Measurements from ENCODE around the gene RANBP6. TPM values are rescaled to one million over a fixed set of nuclear protein-coding genes. Genes with fewer than 3 reads are reported as not detected.

The RANBP6 gene
- total and polyA plus RNA-seq, 2 donors (not counting 1 experiment from before 2014, with no cell fraction given): 14.2 to 24.9 TPM

- Histone ChIP-seq H2AFZ (ENCODE audit: low read length) (no peak overlapping the region), H4K20me1 (ENCODE audit: control insufficient read depth, extremely low read depth, insufficient read depth, low read length) (no peaks in the 10 kb centered on the region), H3K4me2 (ENCODE audit: extremely low read depth, insufficient read depth, low read length) (no peak overlapping the region), H3K4me3 (replicated peaks in 1 of 4; ENCODE audit: control extremely low read depth in 1 of 4, insufficient read depth in 1 of 4, low read depth in 3 of 4, low read length in 4 of 4) (no peak overlapping the region), H3K9me3 (ENCODE audit: control insufficient read depth, insufficient read depth, low read depth, low read length) (no peaks in the 10 kb centered on the region), H3K9ac (ENCODE audit: insufficient read depth, low read length) (no peak overlapping the region), H3K79me2 (ENCODE audit: control insufficient read depth, insufficient read depth, low read length) (no peaks in the 10 kb centered on the region), H3K36me3 (ENCODE audit: control insufficient read depth, insufficient read depth, low read length) (no peaks in the 10 kb centered on the region), H3K4me1 (ENCODE audit: control insufficient read depth, extremely low read depth, insufficient read depth, low read length) (no peaks in the 10 kb centered on the region), H3K27me3 (ENCODE audit: control insufficient read depth, insufficient read depth, low read length) (no peaks in the 10 kb centered on the region), H3K27ac (ENCODE audit: insufficient read depth, low read length) (no peak overlapping the region)
- no peak for DNase-seq (ENCODE audit: low read depth in 2 of 2)
- TF ChIP-seq CTCF (conservative IDR thresholded peaks at IDR 0.05 in 1 of 2, IDR thresholded peaks at IDR 0.05 in 1 of 2; ENCODE audit: low read depth in 1 of 2, low read length in 2 of 2): no peak
- no peak for TF ChIP-seq EZH2 (IDR thresholded peaks at IDR 0.05; ENCODE audit: low read length, missing control alignments)
Observed at GRCh38 chr9:6036391-6036790, 21.0 kb upstream of the RANBP6 start.

GRCh38 chr9:6034954-6035353 lies 19.5 kb upstream of the RANBP6 start:
- H3K36me3 ChIP-seq (ENCODE audit: control insufficient read depth, insufficient read depth, low read length): no peaks in the 10 kb centered on the region
- H3K4me1 ChIP-seq (ENCODE audit: control insufficient read depth, extremely low read depth, insufficient read depth, low read length): no peaks in the 10 kb centered on the region
- no peak overlapping the region for H3K4me3 ChIP-seq (replicated peaks in 1 of 4; ENCODE audit: control extremely low read depth in 1 of 4, insufficient read depth in 1 of 4, low read depth in 3 of 4, low read length in 4 of 4)
- no peaks in the 10 kb centered on the region for H3K9me3 ChIP-seq (ENCODE audit: control insufficient read depth, insufficient read depth, low read depth, low read length)
- peaks cover 3% of the 10 kb centered on the region for H3K27me3 ChIP-seq (ENCODE audit: control insufficient read depth, insufficient read depth, low read length)
- TF ChIP-seq EZH2 (IDR thresholded peaks at IDR 0.05; ENCODE audit: low read length, missing control alignments): no peak
- no peak for DNase-seq (ENCODE audit: low read depth in 2 of 2)
- no peaks in the 10 kb centered on the region for H3K79me2 ChIP-seq (ENCODE audit: control insufficient read depth, insufficient read depth, low read length)
- H2AFZ ChIP-seq (ENCODE audit: low read length): no peak overlapping the region
- no peak overlapping the region for H3K27ac ChIP-seq (ENCODE audit: insufficient read depth, low read length)
- H4K20me1 ChIP-seq (ENCODE audit: control insufficient read depth, extremely low read depth, insufficient read depth, low read length): no peaks in the 10 kb centered on the region
- H3K4me2 ChIP-seq (ENCODE audit: extremely low read depth, insufficient read depth, low read length): no peak overlapping the region
- no peak overlapping the region for H3K9ac ChIP-seq (ENCODE audit: insufficient read depth, low read length)

- TF ChIP-seq EZH2 (IDR thresholded peaks at IDR 0.05; ENCODE audit: low read length, missing control alignments): no peak
- no peak for TF ChIP-seq CTCF (conservative IDR thresholded peaks at IDR 0.05 in 1 of 2, IDR thresholded peaks at IDR 0.05 in 1 of 2; ENCODE audit: low read depth in 1 of 2, low read length in 2 of 2)
- Histone ChIP-seq H3K9me3 (ENCODE audit: control insufficient read depth, insufficient read depth, low read depth, low read length) (no peaks in the 10 kb centered on the region), H2AFZ (ENCODE audit: low read length) (no peak overlapping the region), H3K27ac (ENCODE audit: insufficient read depth, low read length) (no peak overlapping the region), H3K79me2 (ENCODE audit: control insufficient read depth, insufficient read depth, low read length) (no peaks in the 10 kb centered on the region), H3K36me3 (ENCODE audit: control insufficient read depth, insufficient read depth, low read length) (no peaks in the 10 kb centered on the region), H3K9ac (ENCODE audit: insufficient read depth, low read length) (no peak overlapping the region), H3K4me1 (ENCODE audit: control insufficient read depth, extremely low read depth, insufficient read depth, low read length) (no peaks in the 10 kb centered on the region), H3K4me3 (replicated peaks in 1 of 4; ENCODE audit: control extremely low read depth in 1 of 4, insufficient read depth in 1 of 4, low read depth in 3 of 4, low read length in 4 of 4) (no peak overlapping the region), H3K27me3 (ENCODE audit: control insufficient read depth, insufficient read depth, low read length) (peaks cover 6% of the 10 kb centered on the region), H3K4me2 (ENCODE audit: extremely low read depth, insufficient read depth, low read length) (no peak overlapping the region), H4K20me1 (ENCODE audit: control insufficient read depth, extremely low read depth, insufficient read depth, low read length) (no peaks in the 10 kb centered on the region)
- DNase-seq (ENCODE audit: low read depth in 2 of 2): no peak
Observed at GRCh38 chr9:6029604-6030274, 14.3 kb upstream of the RANBP6 start.
